ENCODE data around the gene DNAI2.

DNAI2 gene

GRCh38 chr17:74361230-74362068 lies 87.4 kb downstream of the DNAI2 start, which contains the start of gene BTBD17:
TSS of gene BTBD17 (minus strand) at chr17:74361868. CDS start at chr17:74361819, 49 bp downstream.
- no peak for DNase-seq (ENCODE audit: low spot score)

GRCh38 chr17:74362069-74362405 lies 88.0 kb downstream of the DNAI2 start:
- DNase-seq (ENCODE audit: low spot score) = no peak

- DNase-seq (ENCODE audit: low spot score) = no peak
These were observed 88.9 kb downstream of the DNAI2 start for GRCh38 chr17:74362810-74363498.

Data from LoVo (cell line).